Measurements from ENCODE around the gene EXOC4.

- TF ChIP-seq CTCF (IDR thresholded peaks at IDR 0.05), result no peak
- TF ChIP-seq POLR2A (IDR thresholded peaks at IDR 0.05), result no peak
Observed at GRCh38 chr7:133999178-133999577, 746.3 kb downstream of the EXOC4 start.
